GM12878 (cell line): Measurements from ENCODE around the gene SECTM1. TPM values are rescaled to one million over a fixed set of nuclear protein-coding genes. Genes with fewer than 3 reads are reported as not detected.
A peak's percentile ranks its signal among the peaks of the same experiment; 100 is the strongest.

Experiments used
- ATF2 ChIP-seq: IDR thresholded peaks from 2 replicates; pipeline ENCODE4 v1.6.1; 2012; ENCODE audit warnings: low read length, inconsistent platforms
- BACH1 ChIP-seq: fragments of 450-650 bp; IDR thresholded peaks from 2 replicates; pipeline ENCODE4 v1.6.1; 2017; ENCODE audit warnings: mild to moderate bottlenecking, borderline replicate concordance
- IKZF2 ChIP-seq, 2 experiments: fragments of 450-650 bp; IDR thresholded peaks; 2 replicates each; pipeline ENCODE4 v1.6.1; 2017; ENCODE audit warnings: mild to moderate bottlenecking in 2 of 2, moderate library complexity in 2 of 2
- JUND ChIP-seq: IDR thresholded peaks from 2 replicates; pipeline ENCODE4 v1.6.1; 2012; ENCODE audit warnings: low read depth, mild to moderate bottlenecking, low read length, improper control_type of control experiment, moderate library complexity
- KAT2A ChIP-seq: conservative IDR thresholded peaks from 2 replicates; pipeline ENCODE4 v1.6.1; 2011; ENCODE audit warnings: low read depth, low read length; ENCODE audit not compliant: control insufficient read depth
- MLLT1 ChIP-seq: fragments of 450-650 bp; IDR thresholded peaks from 2 replicates; pipeline ENCODE4 v1.6.1; 2016; ENCODE audit warnings: mild to moderate bottlenecking
- NFIC ChIP-seq: IDR thresholded peaks from 2 replicates; pipeline ENCODE4 v1.6.1; 2012; ENCODE audit warnings: low read depth, mild to moderate bottlenecking, inconsistent platforms, low read length, moderate library complexity
- NFYA ChIP-seq: IDR thresholded peaks from 2 replicates; pipeline ENCODE4 v1.6.1; 2011; ENCODE audit warnings: low read depth, mild to moderate bottlenecking, low read length, improper control_type of control experiment, borderline replicate concordance
- NKRF ChIP-seq: fragments of 450-650 bp; conservative IDR thresholded peaks from 2 replicates; pipeline ENCODE4 v1.6.1; 2017; ENCODE audit warnings: mild to moderate bottlenecking, moderate library complexity
- NR2F1 ChIP-seq: fragments of 450-650 bp; conservative IDR thresholded peaks from 2 replicates; pipeline ENCODE4 v1.6.1; 2017; ENCODE audit warnings: mild to moderate bottlenecking
- POLR2A ChIP-seq: IDR thresholded peaks from 2 replicates; pipeline ENCODE4 v1.6.1; 2011; ENCODE audit warnings: low read depth, mild to moderate bottlenecking, low read length
- POLR2AphosphoS5 ChIP-seq: IDR thresholded peaks from 2 replicates; pipeline ENCODE4 v1.6.1; 2011; ENCODE audit warnings: mild to moderate bottlenecking, low read length, inconsistent platforms
- RUNX3 ChIP-seq: IDR thresholded peaks from 2 replicates; pipeline ENCODE4 v1.6.1; 2012; ENCODE audit warnings: low read length, inconsistent platforms
- SIN3A ChIP-seq: IDR thresholded peaks from 2 replicates; pipeline ENCODE4 v1.6.1; 2012; ENCODE audit warnings: low read depth, low read length, improper control_type of control experiment
- SMC3 ChIP-seq: IDR thresholded peaks from 2 replicates; pipeline ENCODE4 v1.6.1; 2011; ENCODE audit warnings: low read length, improper control_type of control experiment, borderline replicate concordance
- SPI1 ChIP-seq: IDR thresholded peaks from 2 replicates; pipeline ENCODE4 v1.6.1; 2011; ENCODE audit warnings: low read depth, mild to moderate bottlenecking, low read length, moderate library complexity, borderline replicate concordance; ENCODE audit not compliant: insufficient read depth
- STAT1 ChIP-seq: fragments of 450-650 bp; conservative IDR thresholded peaks from 2 replicates; pipeline ENCODE4 v1.6.1; 2014; ENCODE audit warnings: antibody characterized with exemption, mild to moderate bottlenecking
- SUPT20H ChIP-seq: IDR thresholded peaks from 2 replicates; pipeline ENCODE4 v1.6.1; 2011; ENCODE audit warnings: low read depth, mild to moderate bottlenecking, low read length, moderate library complexity, borderline replicate concordance; ENCODE audit not compliant: control insufficient read depth
- SUZ12 ChIP-seq: fragments of 200-600 bp; sonication (generic); IDR thresholded peaks from one replicate; pipeline ENCODE4 v1.6.1; 2018; ENCODE audit warnings: antibody characterized with exemption, mild to moderate bottlenecking; ENCODE audit not compliant: unreplicated experiment
- YY1 ChIP-seq: IDR thresholded peaks from 2 replicates; pipeline ENCODE4 v1.6.1; 2011; ENCODE audit warnings: low read depth, mild to moderate bottlenecking, low read length
- ZBED1 ChIP-seq: IDR thresholded peaks from 2 replicates; pipeline ENCODE4 v1.6.1; 2016; ENCODE audit warnings: borderline replicate concordance
- ZBTB33 ChIP-seq: fragments of 450-650 bp; IDR thresholded peaks from 2 replicates; pipeline ENCODE4 v1.6.1; 2017; ENCODE audit warnings: mild to moderate bottlenecking
- ZNF24 ChIP-seq: fragments of 450-650 bp; IDR thresholded peaks from 2 replicates; pipeline ENCODE4 v1.6.1; 2017; ENCODE audit warnings: antibody characterized with exemption, mild to moderate bottlenecking
- polyA plus RNA-seq, 11 experiments: library from polyadenylated mRNA; depleted of rRNA in 4 of 11; unstranded in 6 of 11; stranded (reverse) in 5 of 11; fragments of >200 nt; fragmentation: Nextera tagmentation in 4 of 11; fragmentation: Illumina TruSeq in 1 of 11; extraction: Ambion mirVana in 4 of 11; extraction: Trizol in 1 of 11; gene quantifications; 1 replicate in 1 of 11; 2 replicates in 10 of 11; pipeline versions ENCODE4 v1.2.1 to v1.2.3, GENCODE V29; 2011 to 2016; ENCODE audit warnings: inconsistent platforms in 2 of 11, missing spikeins in 2 of 11, low read depth in 1 of 11
- total RNA-seq, 4 experiments: library from RNA; depleted of rRNA in 3 of 4; stranded (reverse); fragments of >200 nt in 3 of 4; fragmentation: Illumina TruSeq in 1 of 4; extraction: Trizol in 1 of 4; gene quantifications; 2 replicates each; pipeline versions ENCODE4 v1.2.1 to v1.2.3, GENCODE V29; 2013 to 2021

The SECTM1 gene
- total and polyA plus RNA-seq, 10 of the 15 experiments (the other 5 are each of a cell fraction or from before 2014, with no cell fraction given), result 0.10 to 0.13 (median 0.12) TPM; not detected in 7

GRCh38 chr17:82292251-82293154, 41.1 kb downstream of the SECTM1 start (continued):
- TF ChIP-seq IKZF2 (IDR thresholded peaks at IDR 0.05) (peak; percentile 35 to 53; a peak in 3 of 4 replicates), NKRF (peak; percentile 75), SUPT20H (no peak), ATF2 (no peak), ZBED1 (peak; percentile 52; the same call in 1 of the 2 replicates), RUNX3 (peak; percentile 90), SPI1 (no peak), STAT1 (no peak), NFYA (no peak), NFIC (peak; percentile 35; the same call in 1 of the 2 replicates), NR2F1 (peak; percentile 76), ZBTB33 (no peak), POLR2A (peak; percentile 99), SIN3A (no peak; the same call in 1 of the 2 replicates), KAT2A (no peak), YY1 (peak; percentile 78), JUND (no peak), ZNF24 (no peak), SMC3 (no peak), SUZ12 (no peak), MLLT1 (peak; percentile 60), POLR2AphosphoS5 (peak; percentile 94), BACH1 (peak; percentile 68; the same call in 1 of the 2 replicates)
